GM12874 (cell line): ENCODE results near the gene FAM83F.

ENCODE experiments used
- CTCF ChIP-seq: IDR thresholded peaks from 2 replicates; pipeline ENCODE4 v1.5.1; 2011; ENCODE audit warnings: low read depth, mild to moderate bottlenecking, control low read depth, low read length, moderate library complexity; ENCODE audit not compliant: insufficient read depth

FAM83F gene

GRCh38 chr22:40083794-40084193 is 89.0 kb downstream of the FAM83F start:
- no peak for TF ChIP-seq CTCF

GRCh38 chr22:40084246-40084645 is 89.5 kb downstream of the FAM83F start:
- no peak for TF ChIP-seq CTCF

DNA sequence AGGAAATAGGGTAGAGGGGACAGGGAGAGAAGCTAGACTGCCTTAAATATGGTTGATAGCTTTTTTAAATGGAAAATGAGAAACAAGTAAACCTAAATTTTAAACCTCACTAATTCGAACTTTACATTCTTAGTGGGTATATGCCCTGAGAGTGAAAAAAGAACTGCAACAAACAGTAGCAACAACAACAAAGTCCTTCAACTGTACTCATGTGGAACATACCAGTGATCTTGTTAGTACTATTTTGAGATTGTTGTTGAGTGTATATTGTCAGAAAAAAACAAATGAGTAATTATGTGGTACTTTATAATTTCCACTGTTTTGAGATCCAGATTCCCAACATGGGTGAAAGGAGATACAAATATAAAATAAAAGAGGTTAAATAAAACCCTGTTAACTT is 94.1 kb downstream of the FAM83F start:
- TF ChIP-seq CTCF = no peak
